Activated effector memory CD4-positive, alpha-beta T cell treated with anti-CD3 and anti-CD28 coated beads, Interleukin-2, amount 50 U/mL, for 16 hours (primary cell): Measurements from ENCODE around the gene TMEM72.

Experiments used
- DNase-seq: peaks from one replicate; pipeline ENCODE4 v3.0.0-alpha.2; 2020

The TMEM72 gene

GRCh38 chr10:44969854-44970253 lies 58.7 kb downstream of the TMEM72 start:
- DNase-seq, result no peak

- no peak for DNase-seq
Measured at GRCh38 chr10:44970812-44971395, 59.8 kb downstream of the TMEM72 start.

GRCh38 chr10:44971434-44971833 lies 60.3 kb downstream of the TMEM72 start:
- DNase-seq, result no peak

- no peak for DNase-seq
Measured at GRCh38 chr10:44971935-44972757, 61.0 kb downstream of the TMEM72 start.

DNA sequence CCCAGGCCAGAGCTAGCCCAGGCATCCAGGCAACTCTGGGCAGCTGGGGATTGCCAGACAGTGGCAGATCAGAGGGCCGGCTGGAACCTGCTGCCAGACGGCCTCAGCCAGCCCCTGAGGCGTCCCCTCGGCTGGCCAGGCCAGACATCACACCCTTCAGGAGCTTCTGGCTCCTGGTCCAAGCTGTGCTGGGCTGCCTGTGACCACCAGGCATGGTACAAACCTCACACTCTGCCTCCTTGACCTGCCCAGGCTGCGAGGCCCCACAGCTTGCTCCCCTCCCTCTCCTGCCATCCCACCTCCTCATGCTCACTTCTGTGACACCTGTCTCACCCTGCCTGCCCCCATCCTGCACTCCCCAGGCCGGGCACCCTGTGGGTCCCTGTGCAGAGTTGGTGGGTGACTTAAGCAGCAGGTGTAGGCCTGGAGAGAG lies 61.8 kb downstream of the TMEM72 start:
- DNase-seq, result no peak

DNA sequence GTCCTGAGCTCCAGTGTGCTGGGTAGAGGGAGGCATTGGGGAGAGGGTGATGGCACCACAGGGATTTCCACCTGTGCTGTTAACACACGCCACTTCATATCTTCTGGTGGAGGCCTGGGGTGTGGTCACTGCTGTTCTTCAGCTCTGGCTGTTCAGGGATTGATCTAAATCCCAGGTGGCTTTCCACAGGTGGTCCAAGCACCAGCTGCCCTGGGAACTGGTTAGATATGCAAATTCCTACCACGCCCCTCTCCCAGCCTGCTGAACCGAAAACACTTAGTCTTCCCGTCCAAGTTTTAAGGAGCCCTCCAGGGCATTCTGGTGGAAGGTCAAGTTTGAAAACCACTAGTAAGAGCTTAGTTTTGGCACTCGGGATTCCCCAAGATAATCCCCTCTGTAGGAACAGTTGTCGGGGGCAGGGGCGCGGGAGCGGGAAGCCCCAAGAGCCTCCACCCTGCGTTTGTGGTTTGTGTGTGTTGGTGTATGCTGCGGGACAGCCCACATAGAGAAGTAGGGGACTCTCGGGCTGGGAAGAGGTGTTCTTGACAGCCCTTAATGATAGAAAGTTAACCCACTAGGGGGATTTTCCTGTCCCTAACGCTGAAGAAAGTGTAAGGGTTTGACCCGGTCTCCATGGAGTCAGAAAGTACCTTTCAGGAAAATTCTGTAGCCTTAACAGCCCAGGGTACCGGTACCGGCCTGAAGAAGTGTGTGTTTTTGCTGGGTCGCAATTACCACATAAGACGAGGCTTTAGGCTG lies 62.4 kb downstream of the TMEM72 start:
- no peak for DNase-seq

DNA sequence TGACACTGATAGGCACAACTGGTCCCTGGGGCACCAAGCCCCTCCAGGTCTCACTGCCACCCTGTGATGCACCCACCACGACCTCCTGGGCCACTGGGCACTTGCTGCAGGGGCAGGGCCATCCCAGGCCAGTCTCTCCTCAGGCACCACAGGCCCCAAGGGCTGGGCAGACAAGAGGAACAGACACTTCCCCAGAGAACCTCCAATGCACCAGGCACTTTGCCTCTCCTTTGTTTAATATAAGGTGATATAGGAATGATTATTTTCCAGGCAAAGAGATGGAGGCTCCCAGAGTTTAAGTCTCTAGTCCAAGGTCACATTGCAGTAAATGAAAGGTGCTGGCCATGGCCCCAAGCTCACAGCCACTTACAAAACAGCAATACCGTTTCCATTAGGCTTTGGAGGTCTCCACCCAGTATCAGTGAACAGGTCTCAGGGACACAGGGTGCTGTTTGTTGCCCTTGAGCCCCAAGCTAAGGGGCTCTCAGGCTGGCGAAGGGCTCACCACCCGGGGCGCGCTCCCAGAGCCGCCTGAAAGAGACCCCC lies 63.0 kb downstream of the TMEM72 start:
- no peak for DNase-seq

DNA sequence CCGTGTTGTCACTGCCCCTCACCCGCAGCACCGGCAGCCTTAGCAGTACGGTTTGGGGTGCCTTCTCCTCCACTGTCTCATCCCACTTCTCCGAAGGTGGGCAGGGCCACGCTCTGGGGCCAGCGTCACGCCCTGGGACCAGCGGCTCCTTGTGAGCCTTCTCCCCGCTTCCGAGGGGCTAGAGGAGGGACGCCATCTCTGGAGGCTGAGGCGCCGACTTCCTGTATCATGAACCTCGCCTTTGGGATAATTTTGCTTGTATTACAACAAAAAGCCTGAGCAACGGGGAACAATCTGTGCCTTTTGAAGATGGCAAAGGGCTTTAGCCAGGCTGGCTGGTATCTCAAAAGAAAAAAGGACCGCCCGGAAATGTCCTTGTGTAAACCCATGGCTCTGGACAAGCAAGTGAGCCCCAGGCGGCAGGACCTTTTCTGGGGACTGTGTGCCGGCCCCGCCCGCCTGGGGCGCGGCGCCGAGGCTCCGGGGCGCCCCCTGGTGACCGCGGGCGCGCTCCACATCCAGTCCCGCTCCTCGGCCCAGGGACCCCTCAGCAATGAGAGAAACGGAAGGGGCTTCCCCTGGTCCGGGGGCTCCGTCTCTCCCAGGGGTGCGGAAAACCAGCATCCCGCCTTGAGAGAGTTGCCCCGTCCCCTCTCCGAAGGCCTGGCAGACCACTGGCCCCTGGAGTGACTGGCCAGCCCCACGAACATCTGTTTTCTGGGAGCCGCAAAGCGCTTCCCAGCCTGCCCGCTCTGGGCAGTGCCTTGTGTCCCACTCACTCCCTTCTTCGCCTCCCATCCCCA lies 63.7 kb downstream of the TMEM72 start:
- DNase-seq, result peak; percentile 87

DNA sequence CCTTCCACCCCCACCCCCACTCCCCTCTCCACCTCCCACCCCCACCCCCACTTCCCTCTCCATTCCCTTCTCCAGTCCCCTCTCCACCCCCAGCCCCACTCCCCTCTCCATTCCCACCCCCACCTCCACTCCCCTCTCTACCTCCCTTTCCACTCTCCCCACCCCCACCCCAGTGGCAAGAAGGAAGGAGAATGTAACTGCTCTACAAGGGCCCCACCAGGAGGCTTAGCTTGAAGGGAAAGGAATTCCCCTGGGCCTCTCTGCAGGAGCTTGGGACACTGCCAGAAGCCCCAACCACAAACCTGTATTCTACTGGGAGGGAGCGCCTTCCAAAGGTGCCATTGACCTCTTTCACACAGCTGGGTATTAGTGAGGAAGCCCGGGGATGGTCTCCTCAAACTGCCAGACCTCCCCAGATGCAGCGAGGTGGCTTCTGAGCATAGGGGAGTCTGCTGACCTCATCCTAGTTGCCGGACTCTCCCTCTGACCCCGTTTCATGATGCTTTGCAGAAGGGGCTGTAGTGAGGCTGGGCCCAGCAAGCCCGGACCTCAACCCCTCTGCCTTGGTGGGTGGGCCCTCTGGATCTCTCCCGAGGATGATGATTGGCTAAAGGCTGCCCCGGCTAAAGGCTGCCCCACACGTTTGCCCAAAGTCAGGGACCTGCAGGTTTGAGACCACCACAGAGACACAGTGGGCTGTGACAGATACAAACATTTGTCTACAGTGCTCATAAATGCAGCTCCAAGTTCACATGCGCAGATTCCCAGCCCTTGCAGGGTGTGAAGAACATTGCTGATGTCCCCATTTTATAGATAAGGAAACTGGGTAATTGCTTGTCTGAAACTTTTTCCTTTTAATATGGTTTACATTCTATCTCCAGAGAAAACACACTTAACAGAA lies 64.5 kb downstream of the TMEM72 start:
- DNase-seq, result no peak

GRCh38 chr10:44976352-44977198 lies 65.4 kb downstream of the TMEM72 start:
- DNase-seq, result no peak

GRCh38 chr10:44977287-44978212 lies 66.4 kb downstream of the TMEM72 start:
- no peak for DNase-seq

DNA sequence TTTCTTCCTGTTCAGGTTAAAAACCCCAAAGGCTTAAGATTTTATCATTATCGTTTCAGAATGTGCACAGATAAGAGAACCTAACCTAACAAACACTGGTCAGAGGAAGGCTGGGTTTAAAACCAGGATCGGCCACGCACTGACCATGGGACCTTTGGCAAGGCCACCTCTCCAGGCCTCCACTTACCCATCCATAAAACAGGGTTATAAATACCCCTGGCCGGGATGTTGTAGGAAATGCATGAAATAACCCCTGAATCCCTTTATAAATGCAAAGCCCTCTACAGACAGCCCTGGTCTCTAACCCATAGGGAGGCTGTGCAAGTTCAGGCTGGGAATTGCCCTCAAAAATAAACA lies 67.1 kb downstream of the TMEM72 start:
- DNase-seq, result no peak

- no peak for DNase-seq
Measured at GRCh38 chr10:44978570-44979280, 67.6 kb downstream of the TMEM72 start, which contains the start of gene DEPP1. Gene DEPP1 (minus strand): TSS chr10:44978809. CDS start chr10:44978030, 779 bp downstream.

DNA sequence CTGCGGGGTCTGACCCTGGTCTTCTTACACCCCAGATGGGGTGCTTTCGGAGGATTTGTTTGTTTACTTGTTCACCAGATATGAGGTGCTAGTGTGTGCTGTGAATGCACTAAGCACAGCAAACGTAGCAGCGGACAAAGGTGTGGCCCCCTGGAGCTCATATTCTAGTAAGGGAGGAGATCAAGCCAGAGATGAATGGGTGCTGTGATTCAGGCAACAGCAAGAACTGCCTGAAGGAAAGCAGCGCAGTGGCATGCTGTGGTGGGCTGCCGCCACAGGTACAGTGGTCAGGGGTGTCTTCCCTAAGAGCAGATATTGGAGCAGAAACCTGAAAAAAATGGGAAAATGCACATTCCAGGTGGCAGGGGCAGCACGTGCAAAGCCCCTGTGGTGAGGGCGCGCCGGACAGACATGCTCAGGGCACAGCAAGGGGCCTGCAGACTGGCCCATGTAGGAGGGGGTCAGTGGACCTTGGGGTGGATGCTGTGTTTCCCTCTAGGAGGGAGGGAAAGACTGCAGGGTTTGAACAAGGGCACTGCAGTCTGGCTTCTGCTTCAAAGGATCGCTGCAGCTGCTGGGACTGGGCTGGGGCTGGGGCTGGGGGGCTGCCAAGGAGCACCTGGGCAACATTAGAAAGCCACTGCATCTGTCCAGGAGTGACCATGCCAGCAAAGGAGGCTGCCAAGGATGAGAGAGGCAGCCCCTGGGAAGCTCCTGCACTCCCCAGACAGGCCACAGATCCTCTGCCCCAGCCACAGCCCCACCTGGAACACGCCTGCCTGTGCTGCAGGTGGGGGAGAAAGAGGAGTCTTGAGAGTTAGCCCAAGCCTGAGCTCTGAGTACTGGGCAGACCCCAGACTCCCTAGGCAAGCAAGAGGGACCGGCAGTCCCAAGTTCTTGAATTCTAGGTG lies 68.4 kb downstream of the TMEM72 start:
- DNase-seq, result peak; percentile 49

- DNase-seq, result peak; percentile 57
Measured at GRCh38 chr10:44980309-44981171, 69.4 kb downstream of the TMEM72 start.
